Left renal cortex interstitium (tissue), 4 donors: ENCODE measurements around the gene GCC1. TPM values are rescaled to one million over a fixed set of nuclear protein-coding genes. Genes with fewer than 3 reads are reported as not detected.
"Not testable (repeated sequence)": the region's sequence is repeated elsewhere in the genome, so short reads cannot be mapped to it uniquely, and the experiment has no call there.

Experiments
- DNase-seq, 4 donors: peaks; one replicate each; pipeline ENCODE4 v3.0.0-alpha.2; 2013; ENCODE audit warnings: low read depth in 4 of 4, low spot score in 2 of 4, missing footprints in 1 of 4
- polyA plus RNA-seq, 4 donors: library from polyadenylated mRNA; unstranded; fragments of 120-200 nt; gene quantifications; one replicate each; pipeline ENCODE4 v1.2.1, GENCODE V29; 2013; ENCODE audit not compliant: insufficient read length in 4 of 4

The GCC1 gene
- polyA plus RNA-seq, 4 donors: 13.3 to 15.5 (median 15.0) TPM

DNA sequence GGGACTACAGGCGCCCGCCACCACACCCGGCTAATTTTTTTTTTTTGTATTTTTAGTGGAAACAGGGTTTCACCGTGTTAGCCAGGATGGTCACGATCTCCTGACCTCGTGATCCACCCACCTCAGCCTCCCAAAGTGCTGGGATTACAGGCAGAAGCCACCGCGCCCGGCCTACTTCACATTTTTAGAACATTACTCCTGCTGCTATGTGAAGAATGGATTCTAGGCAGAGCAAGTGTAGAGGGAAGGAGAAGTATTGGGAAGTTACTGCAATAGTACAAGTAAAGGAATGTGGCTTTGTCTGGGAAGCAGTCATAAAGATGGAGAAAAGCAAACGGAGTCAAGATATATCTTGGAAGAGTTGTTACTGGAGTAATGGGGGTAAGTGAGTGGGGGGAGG lies 44.9 kb downstream of the GCC1 start:
- not testable (repeated sequence) for DNase-seq

DNA sequence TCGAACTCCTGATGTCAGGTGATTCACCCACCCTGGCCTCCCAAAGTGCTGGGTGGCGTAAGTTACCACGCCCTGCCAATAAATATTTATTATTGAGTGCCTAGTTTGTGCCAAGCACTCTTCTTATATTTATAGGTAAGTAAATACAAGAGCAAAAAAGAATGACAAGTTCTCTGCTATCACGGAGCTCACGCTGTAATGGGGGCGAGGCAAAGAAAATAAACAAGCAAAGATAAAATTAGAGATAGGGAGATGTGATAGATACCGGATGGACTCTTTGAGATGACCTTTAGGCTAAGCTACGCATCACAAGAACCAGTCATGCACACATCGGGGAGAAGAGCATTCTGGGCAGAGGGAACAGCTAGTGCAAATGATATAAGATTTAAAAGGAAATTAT lies 46.3 kb downstream of the GCC1 start:
- no peak for DNase-seq

DNA sequence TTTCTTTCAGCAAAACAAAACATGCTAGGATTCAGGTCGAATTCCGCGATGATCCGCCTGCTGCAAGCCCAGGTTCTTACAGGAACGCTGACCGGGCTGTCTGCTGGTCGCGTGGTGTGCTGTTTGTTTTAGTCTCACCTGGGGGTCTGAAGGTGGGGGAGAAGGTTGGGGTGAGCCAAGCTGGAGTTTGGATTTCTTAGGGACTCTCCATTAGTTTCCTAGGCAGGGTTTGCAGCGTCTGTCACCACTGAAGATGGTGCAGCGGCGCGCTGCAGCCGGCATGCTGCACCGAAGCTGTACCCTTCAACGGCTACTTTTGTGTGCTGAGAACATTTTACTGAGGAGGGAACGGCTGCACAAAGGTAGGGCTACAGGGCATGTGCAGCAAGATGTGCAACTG lies 48.7 kb downstream of the GCC1 start:
- peak in 1 of 4 donors; percentile 2 for DNase-seq

GRCh38 chr7:127536394-127536691 lies 49.1 kb downstream of the GCC1 start:
- peak in 1 of 4 donors; percentile 3 for DNase-seq

GRCh38 chr7:127535546-127536393 lies 49.6 kb downstream of the GCC1 start:
- no peak for DNase-seq

GRCh38 chr7:127534636-127535035 lies 50.8 kb downstream of the GCC1 start:
- DNase-seq: no peak

- no peak for DNase-seq
Measured at GRCh38 chr7:127532736-127533135, 52.7 kb downstream of the GCC1 start.

- no peak for DNase-seq
Measured at GRCh38 chr7:127532151-127532550, 53.2 kb downstream of the GCC1 start.

Other genes with a start within 250 kb of the GCC1 start
- gene ZNF800, start 192.9 kb downstream of the GCC1 start, polyA plus RNA-seq: 10 to 100 TPM; 19.0 to 21.2 (median 20.6) TPM
- gene ARF5, start 2.8 kb upstream of the GCC1 start, polyA plus RNA-seq: 100 to 1,000 TPM; 186 to 229 (median 190) TPM
- under 1 TPM; 0.29 to 0.90 (median 0.44) TPM for gene FSCN3, start 8.1 kb upstream of the GCC1 start, polyA plus RNA-seq
- not detected for gene PAX4, start 32.5 kb upstream of the GCC1 start, polyA plus RNA-seq
- gene SND1, start 66.6 kb upstream of the GCC1 start, polyA plus RNA-seq: 100 to 1,000 TPM; 133 to 165 (median 139) TPM